Measurements from ENCODE around the gene TET1.
"Not testable (repeated sequence)": the region's sequence is repeated elsewhere in the genome, so short reads cannot be mapped to it uniquely, and the experiment has no call there.

- TF ChIP-seq ZNF740 (CRISPR knock-in tag; IDR thresholded peaks at IDR 0.05); ZNF740 (tag; IDR thresholded peaks at IDR 0.05); CBFB (CRISPR knock-in tag; IDR thresholded peaks at IDR 0.05); CTCF (IDR thresholded peaks at IDR 0.05 in 2 of 3, conservative IDR thresholded peaks at IDR 0.05 in 1 of 3; ENCODE audit: insufficient read depth in 2 of 3, low read depth in 1 of 3, low read length in 3 of 3); MAX (CRISPR knock-in tag; IDR thresholded peaks at IDR 0.05); SP1 (CRISPR knock-in tag; IDR thresholded peaks at IDR 0.05); GTF3C2 (IDR thresholded peaks at IDR 0.05; ENCODE audit: borderline replicate concordance, extremely low read depth, insufficient read length); KLF16 (IDR thresholded peaks at IDR 0.05); GABPA (tag; conservative IDR thresholded peaks at IDR 0.05; ENCODE audit: low read depth); STAT5B (CRISPR knock-in tag; IDR thresholded peaks at IDR 0.05); REST (IDR thresholded peaks at IDR 0.05; ENCODE audit: borderline replicate concordance); REST (CRISPR knock-in tag; IDR thresholded peaks at IDR 0.05; ENCODE audit: low read depth); NFIC (IDR thresholded peaks at IDR 0.05); CHD1 (IDR thresholded peaks at IDR 0.05; ENCODE audit: low read length); POLR2A (conservative IDR thresholded peaks at IDR 0.05): not testable (repeated sequence)
Observed at GRCh38 chr10:68613974-68614373, 53.8 kb downstream of the TET1 start.

Measured in K562 (cell line).